MM.1S (cell line): Measurements from ENCODE around the gene TNFRSF12A.
A peak's percentile ranks its signal among the peaks of the same experiment; 100 is the strongest.

Experiments used
- DNase-seq: peaks from one replicate; pipeline ENCODE4 v3.0.0-alpha.2; 2015
- H2AFZ ChIP-seq: fragments of 300-600 bp; sonication (generic); 2 replicates; pipeline ENCODE4 v1.6.0; 2016; ENCODE audit warnings: antibody characterized with exemption, low read length
- H3F3A ChIP-seq: fragments of 300-600 bp; sonication (generic); 2 replicates; pipeline ENCODE4 v1.6.1; 2016; ENCODE audit warnings: mild to moderate bottlenecking, antibody characterized with exemption, low read length, moderate library complexity, mixed read lengths; ENCODE audit not compliant: insufficient read depth
- H3K27ac ChIP-seq: fragments of 300-600 bp; sonication (generic); 2 replicates; pipeline ENCODE4 v1.5.1; 2016; ENCODE audit warnings: mild to moderate bottlenecking, low read length
- H3K27me3 ChIP-seq: fragments of 300-600 bp; sonication (generic); replicated peaks from 2 replicates; pipeline ENCODE4 v1.6.0; 2016; ENCODE audit warnings: low read length; ENCODE audit not compliant: insufficient read depth
- H3K36me3 ChIP-seq: fragments of 300-600 bp; sonication (generic); replicated peaks from 2 replicates; pipeline ENCODE4 v1.6.1; 2016; ENCODE audit warnings: mild to moderate bottlenecking, low read length, mixed read lengths; ENCODE audit not compliant: insufficient read depth
- H3K4me1 ChIP-seq: fragments of 300-600 bp; sonication (generic); 2 replicates; pipeline ENCODE4 v1.6.1; 2016; ENCODE audit warnings: low read length, mixed read lengths
- H3K4me2 ChIP-seq: fragments of 300-600 bp; sonication (generic); 2 replicates; pipeline ENCODE4 v1.6.0; 2016; ENCODE audit warnings: low read depth, low read length
- H3K4me3 ChIP-seq: fragments of 300-600 bp; sonication (generic); 2 replicates; pipeline ENCODE4 v1.5.1; 2016; ENCODE audit warnings: low read length, mixed read lengths
- H3K79me2 ChIP-seq: fragments of 300-600 bp; sonication (generic); 2 replicates; pipeline ENCODE4 v1.6.1; 2016; ENCODE audit warnings: mixed run types, low read length, mixed read lengths
- H3K9ac ChIP-seq: fragments of 300-600 bp; sonication (generic); 2 replicates; pipeline ENCODE4 v1.6.1; 2016; ENCODE audit warnings: low read length, mixed read lengths
- H3K9me2 ChIP-seq: fragments of 300-600 bp; sonication (generic); replicated peaks from 2 replicates; pipeline ENCODE4 v1.6.1; 2016; ENCODE audit warnings: mild to moderate bottlenecking, low read length, mixed read lengths; ENCODE audit not compliant: insufficient read depth
- H3K9me3 ChIP-seq: fragments of 300-600 bp; sonication (generic); replicated peaks from 2 replicates; pipeline ENCODE4 v1.6.1; 2016; ENCODE audit warnings: mild to moderate bottlenecking, low read length, mixed read lengths; ENCODE audit not compliant: insufficient read depth
- H4K20me1 ChIP-seq: fragments of 300-600 bp; sonication (generic); 2 replicates; pipeline ENCODE4 v1.6.1; 2016; ENCODE audit warnings: mild to moderate bottlenecking, low read length, moderate library complexity, mixed read lengths; ENCODE audit not compliant: insufficient read depth
- EZH2 ChIP-seq: fragments of 300-600 bp; sonication (generic); optimal IDR thresholded peaks from 2 replicates; pipeline ENCODE3; 2017; ENCODE audit warnings: low read depth, mild to moderate bottlenecking, antibody characterized with exemption, low read length, mixed read lengths
- EZH2phosphoT487 ChIP-seq: fragments of 300-600 bp; sonication (generic); IDR thresholded peaks from 2 replicates; pipeline ENCODE4 v1.6.1; 2018; ENCODE audit warnings: antibody characterized with exemption, low read length
- TF ChIP-seq, protein P1 (sequence below): fragments of 300-600 bp; sonication (generic); IDR thresholded peaks from 2 replicates; pipeline ENCODE4 v1.5.1; 2016; ENCODE audit warnings: antibody characterized with exemption, low read length, mixed read lengths

TNFRSF12A gene

DNA sequence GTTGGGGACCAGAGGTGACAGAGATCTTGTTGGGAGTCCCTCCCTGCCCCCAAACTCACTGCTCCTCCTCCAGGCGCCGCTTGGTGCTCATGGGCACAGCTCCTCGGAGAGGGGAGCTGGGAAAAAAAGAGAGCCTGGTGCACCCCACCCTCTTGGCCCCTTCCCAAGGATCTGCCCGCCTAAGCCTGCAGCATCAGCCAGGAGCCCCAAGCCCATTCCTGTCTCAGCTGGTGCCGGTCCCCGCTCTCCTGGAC lies 3.2 kb downstream of the TNFRSF12A start:
- Histone ChIP-seq H3K9me2 (no peaks in the 10 kb centered on the region), H3F3A (0 out of 2 replicates have a peak, but pooled peaks cover 14% of the 10 kb centered on the region), H4K20me1 (no peaks in the 10 kb centered on the region), H3K36me3 (no peaks in the 10 kb centered on the region), H3K9ac (peak overlapping the region; percentile 82; the same call in 1 of the 2 replicates), H3K9me3 (no peaks in the 10 kb centered on the region), H3K4me3 (peak overlapping the region; percentile 78), H3K79me2 (no peaks in the 10 kb centered on the region), H2AFZ (peak overlapping the region; percentile 86), H3K27ac (no peak overlapping the region), H3K27me3 (peaks cover 15% of the 10 kb centered on the region), H3K4me2 (peak overlapping the region; percentile 74), H3K4me1 (peaks cover 8% of the 10 kb centered on the region)
- peak; percentile 12 for DNase-seq
- no peak for TF ChIP-seq EZH2phosphoT487
- TF ChIP-seq EZH2: no peak
- TF ChIP-seq, protein P1, sequence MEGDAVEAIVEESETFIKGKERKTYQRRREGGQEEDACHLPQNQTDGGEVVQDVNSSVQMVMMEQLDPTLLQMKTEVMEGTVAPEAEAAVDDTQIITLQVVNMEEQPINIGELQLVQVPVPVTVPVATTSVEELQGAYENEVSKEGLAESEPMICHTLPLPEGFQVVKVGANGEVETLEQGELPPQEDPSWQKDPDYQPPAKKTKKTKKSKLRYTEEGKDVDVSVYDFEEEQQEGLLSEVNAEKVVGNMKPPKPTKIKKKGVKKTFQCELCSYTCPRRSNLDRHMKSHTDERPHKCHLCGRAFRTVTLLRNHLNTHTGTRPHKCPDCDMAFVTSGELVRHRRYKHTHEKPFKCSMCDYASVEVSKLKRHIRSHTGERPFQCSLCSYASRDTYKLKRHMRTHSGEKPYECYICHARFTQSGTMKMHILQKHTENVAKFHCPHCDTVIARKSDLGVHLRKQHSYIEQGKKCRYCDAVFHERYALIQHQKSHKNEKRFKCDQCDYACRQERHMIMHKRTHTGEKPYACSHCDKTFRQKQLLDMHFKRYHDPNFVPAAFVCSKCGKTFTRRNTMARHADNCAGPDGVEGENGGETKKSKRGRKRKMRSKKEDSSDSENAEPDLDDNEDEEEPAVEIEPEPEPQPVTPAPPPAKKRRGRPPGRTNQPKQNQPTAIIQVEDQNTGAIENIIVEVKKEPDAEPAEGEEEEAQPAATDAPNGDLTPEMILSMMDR: no peak

GRCh38 chr16:3023669-3024478 lies 3.7 kb downstream of the TNFRSF12A start, which contains the start of the genes HCFC1R1 and THOC6:
HCFC1R1 (minus strand) TSS chr16:3023942; CDS start chr16:3023941, 1 bp downstream.
THOC6 (plus strand) TSS chr16:3024035; CDS start chr16:3024327, 292 bp downstream.
- H3K36me3 ChIP-seq: no peaks in the 10 kb centered on the region
- H3F3A ChIP-seq: 0 out of 2 replicates have a peak, but pooled peaks cover 14% of the 10 kb centered on the region

DNA sequence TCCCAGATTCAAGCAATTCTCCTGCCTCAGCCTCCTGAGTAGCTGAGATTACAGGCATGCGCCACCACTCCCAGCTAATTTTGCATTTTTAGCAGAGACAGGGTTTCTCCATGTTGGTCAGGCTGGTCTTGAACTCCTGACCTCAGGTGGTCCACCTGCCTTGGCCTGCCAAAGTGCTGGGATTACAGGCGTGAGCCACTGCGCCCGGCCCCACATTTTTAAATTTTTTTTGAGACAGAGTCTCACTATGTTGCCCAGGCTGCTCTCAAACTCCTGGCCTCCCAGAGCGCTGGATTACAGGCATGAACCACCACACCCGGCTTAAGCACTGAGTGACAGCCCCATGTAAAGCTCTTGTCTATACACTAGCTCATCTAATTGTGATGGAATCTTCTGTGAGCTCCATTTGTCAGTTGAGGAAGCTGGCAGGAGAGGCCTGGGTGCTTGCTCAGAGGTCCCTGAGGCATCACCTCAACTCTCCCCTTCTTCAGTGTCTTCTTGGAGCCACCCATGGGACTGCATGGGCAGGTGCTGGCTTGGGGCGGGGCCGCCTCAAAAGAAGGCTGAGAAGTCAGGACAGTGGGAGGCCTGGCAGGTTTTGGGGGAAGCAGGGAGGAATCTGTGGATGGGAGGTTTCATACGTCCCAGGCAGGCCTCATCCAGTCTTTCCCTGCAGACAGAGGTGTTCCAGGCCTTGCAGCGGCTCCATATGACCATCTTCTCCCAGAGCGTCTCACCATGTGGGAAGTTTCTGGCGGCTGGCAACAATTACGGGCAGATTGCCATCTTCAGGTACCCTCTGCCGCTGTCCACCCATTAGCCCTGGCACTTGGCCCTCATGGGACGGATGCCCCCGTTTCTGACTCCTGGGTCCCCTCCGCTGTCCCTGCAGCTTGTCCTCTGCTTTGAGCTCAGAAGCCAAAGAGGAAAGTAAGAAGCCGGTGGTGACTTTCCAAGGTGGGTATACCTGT lies 5.1 kb downstream of the TNFRSF12A start:
- Histone ChIP-seq H3K27ac (no peak overlapping the region), H3K9me3 (no peaks in the 10 kb centered on the region), H3K4me3 (no peak overlapping the region), H3K79me2 (no peaks in the 10 kb centered on the region), H2AFZ (no peak overlapping the region), H3K4me2 (no peak overlapping the region), H3K9ac (no peak overlapping the region), H3K36me3 (no peaks in the 10 kb centered on the region), H4K20me1 (no peaks in the 10 kb centered on the region), H3K9me2 (no peaks in the 10 kb centered on the region), H3K4me1 (peaks cover 8% of the 10 kb centered on the region), H3F3A (0 out of 2 replicates have a peak, but pooled peaks cover 14% of the 10 kb centered on the region), H3K27me3 (peaks cover 24% of the 10 kb centered on the region)
- DNase-seq: no peak
- TF ChIP-seq, protein P1: no peak
- TF ChIP-seq EZH2phosphoT487 (no peak), EZH2 (no peak)

More at GRCh38 chr16:3023669-3024478, 3.7 kb downstream of the TNFRSF12A start, which contains the start of the genes HCFC1R1 and THOC6:
- H4K20me1 ChIP-seq: no peaks in the 10 kb centered on the region
- H3K27ac ChIP-seq: peak within 1 kb of the TSS; percentile 60; the same call in 1 of the 2 replicates
- H3K4me2 ChIP-seq: peak within 1 kb of the TSS; percentile 74
- peak within 1 kb of the TSS; percentile 86 for H2AFZ ChIP-seq
- TF ChIP-seq, protein P1: no peak
- TF ChIP-seq EZH2phosphoT487: no peak
- TF ChIP-seq EZH2: no peak
- H3K9ac ChIP-seq: peak within 1 kb of the TSS; percentile 82
- H3K4me3 ChIP-seq: peak within 1 kb of the TSS; percentile 78
- H3K79me2 ChIP-seq: no peaks in the 10 kb centered on the region
- peaks cover 16% of the 10 kb centered on the region for H3K27me3 ChIP-seq
- DNase-seq: peak; percentile 99
- H3K4me1 ChIP-seq: peaks cover 8% of the 10 kb centered on the region
- no peaks in the 10 kb centered on the region for H3K9me3 ChIP-seq
- H3K9me2 ChIP-seq: no peaks in the 10 kb centered on the region
